ENCODE data around the gene COLGALT1.

Gene COLGALT1

GRCh38 chr19:17511724-17512573 lies 43.5 kb upstream of the COLGALT1 start (continued):
- TF ChIP-seq AEBP2 (tag by site-specific recombination; IDR thresholded peaks at IDR 0.05; ENCODE audit: borderline replicate concordance) (no peak), ZNF558 (tag by site-specific recombination; IDR thresholded peaks at IDR 0.05) (no peak), ZNF16 (tag by site-specific recombination; IDR thresholded peaks at IDR 0.05; ENCODE audit: low read depth) (0 out of 2 replicates have a peak, but pooled peaks have one; percentile 24), ZBTB8A (tag by site-specific recombination; IDR thresholded peaks at IDR 0.05) (peak; percentile 66), TSHZ1 (tag by site-specific recombination; IDR thresholded peaks at IDR 0.05; ENCODE audit: borderline replicate concordance) (no peak), ZNF626 (tag by site-specific recombination; IDR thresholded peaks at IDR 0.05) (no peak), ZNF544 (tag by site-specific recombination; IDR thresholded peaks at IDR 0.05) (no peak), SP3 (tag by site-specific recombination; IDR thresholded peaks at IDR 0.05) (peak; percentile 86), ZNF610 (tag by site-specific recombination; IDR thresholded peaks at IDR 0.05; ENCODE audit: borderline replicate concordance) (no peak), ZNF133 (tag by site-specific recombination; IDR thresholded peaks at IDR 0.05) (no peak), ZNF280D (tag by site-specific recombination; IDR thresholded peaks at IDR 0.05) (no peak), ZNF223 (tag by site-specific recombination; IDR thresholded peaks at IDR 0.05) (peak; percentile 96), ZNF677 (tag by site-specific recombination; IDR thresholded peaks at IDR 0.05) (no peak), ZNF335 (tag by site-specific recombination; conservative IDR thresholded peaks at IDR 0.05) (peak; percentile 79), OVOL3 (tag by site-specific recombination; IDR thresholded peaks at IDR 0.05) (no peak), ZFP41 (tag by site-specific recombination; IDR thresholded peaks at IDR 0.05; ENCODE audit: borderline replicate concordance) (no peak), ZBTB20 (tag by site-specific recombination; IDR thresholded peaks at IDR 0.05) (peak; percentile 75), HOXC10 (CRISPR knock-in tag; IDR thresholded peaks at IDR 0.05) (peak; percentile 5; the same call in 1 of the 2 replicates)
- TF ChIP-seq, protein P1, sequence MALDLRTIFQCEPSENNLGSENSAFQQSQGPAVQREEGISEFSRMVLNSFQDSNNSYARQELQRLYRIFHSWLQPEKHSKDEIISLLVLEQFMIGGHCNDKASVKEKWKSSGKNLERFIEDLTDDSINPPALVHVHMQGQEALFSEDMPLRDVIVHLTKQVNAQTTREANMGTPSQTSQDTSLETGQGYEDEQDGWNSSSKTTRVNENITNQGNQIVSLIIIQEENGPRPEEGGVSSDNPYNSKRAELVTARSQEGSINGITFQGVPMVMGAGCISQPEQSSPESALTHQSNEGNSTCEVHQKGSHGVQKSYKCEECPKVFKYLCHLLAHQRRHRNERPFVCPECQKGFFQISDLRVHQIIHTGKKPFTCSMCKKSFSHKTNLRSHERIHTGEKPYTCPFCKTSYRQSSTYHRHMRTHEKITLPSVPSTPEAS (tag by site-specific recombination; IDR thresholded peaks at IDR 0.05): no peak
- TF ChIP-seq, protein P2, sequence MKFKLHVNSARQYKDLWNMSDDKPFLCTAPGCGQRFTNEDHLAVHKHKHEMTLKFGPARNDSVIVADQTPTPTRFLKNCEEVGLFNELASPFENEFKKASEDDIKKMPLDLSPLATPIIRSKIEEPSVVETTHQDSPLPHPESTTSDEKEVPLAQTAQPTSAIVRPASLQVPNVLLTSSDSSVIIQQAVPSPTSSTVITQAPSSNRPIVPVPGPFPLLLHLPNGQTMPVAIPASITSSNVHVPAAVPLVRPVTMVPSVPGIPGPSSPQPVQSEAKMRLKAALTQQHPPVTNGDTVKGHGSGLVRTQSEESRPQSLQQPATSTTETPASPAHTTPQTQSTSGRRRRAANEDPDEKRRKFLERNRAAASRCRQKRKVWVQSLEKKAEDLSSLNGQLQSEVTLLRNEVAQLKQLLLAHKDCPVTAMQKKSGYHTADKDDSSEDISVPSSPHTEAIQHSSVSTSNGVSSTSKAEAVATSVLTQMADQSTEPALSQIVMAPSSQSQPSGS (tag by site-specific recombination; IDR thresholded peaks at IDR 0.05; ENCODE audit: low read depth): no peak
- TF ChIP-seq, protein P3, sequence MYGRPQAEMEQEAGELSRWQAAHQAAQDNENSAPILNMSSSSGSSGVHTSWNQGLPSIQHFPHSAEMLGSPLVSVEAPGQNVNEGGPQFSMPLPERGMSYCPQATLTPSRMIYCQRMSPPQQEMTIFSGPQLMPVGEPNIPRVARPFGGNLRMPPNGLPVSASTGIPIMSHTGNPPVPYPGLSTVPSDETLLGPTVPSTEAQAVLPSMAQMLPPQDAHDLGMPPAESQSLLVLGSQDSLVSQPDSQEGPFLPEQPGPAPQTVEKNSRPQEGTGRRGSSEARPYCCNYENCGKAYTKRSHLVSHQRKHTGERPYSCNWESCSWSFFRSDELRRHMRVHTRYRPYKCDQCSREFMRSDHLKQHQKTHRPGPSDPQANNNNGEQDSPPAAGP (tag by site-specific recombination; IDR thresholded peaks at IDR 0.05): peak; percentile 49
- TF ChIP-seq, protein P4, sequence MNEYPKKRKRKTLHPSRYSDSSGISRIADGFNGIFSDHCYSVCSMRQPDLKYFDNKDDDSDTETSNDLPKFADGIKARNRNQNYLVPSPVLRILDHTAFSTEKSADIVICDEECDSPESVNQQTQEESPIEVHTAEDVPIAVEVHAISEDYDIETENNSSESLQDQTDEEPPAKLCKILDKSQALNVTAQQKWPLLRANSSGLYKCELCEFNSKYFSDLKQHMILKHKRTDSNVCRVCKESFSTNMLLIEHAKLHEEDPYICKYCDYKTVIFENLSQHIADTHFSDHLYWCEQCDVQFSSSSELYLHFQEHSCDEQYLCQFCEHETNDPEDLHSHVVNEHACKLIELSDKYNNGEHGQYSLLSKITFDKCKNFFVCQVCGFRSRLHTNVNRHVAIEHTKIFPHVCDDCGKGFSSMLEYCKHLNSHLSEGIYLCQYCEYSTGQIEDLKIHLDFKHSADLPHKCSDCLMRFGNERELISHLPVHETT (tag by site-specific recombination; IDR thresholded peaks at IDR 0.05): 0 out of 2 replicates have a peak, but pooled peaks have one; percentile 21
- TF ChIP-seq, protein P5, sequence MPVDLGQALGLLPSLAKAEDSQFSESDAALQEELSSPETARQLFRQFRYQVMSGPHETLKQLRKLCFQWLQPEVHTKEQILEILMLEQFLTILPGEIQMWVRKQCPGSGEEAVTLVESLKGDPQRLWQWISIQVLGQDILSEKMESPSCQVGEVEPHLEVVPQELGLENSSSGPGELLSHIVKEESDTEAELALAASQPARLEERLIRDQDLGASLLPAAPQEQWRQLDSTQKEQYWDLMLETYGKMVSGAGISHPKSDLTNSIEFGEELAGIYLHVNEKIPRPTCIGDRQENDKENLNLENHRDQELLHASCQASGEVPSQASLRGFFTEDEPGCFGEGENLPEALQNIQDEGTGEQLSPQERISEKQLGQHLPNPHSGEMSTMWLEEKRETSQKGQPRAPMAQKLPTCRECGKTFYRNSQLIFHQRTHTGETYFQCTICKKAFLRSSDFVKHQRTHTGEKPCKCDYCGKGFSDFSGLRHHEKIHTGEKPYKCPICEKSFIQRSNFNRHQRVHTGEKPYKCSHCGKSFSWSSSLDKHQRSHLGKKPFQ (tag by site-specific recombination; IDR thresholded peaks at IDR 0.05): no peak; the same call in 1 of the 2 replicates
